Amniotic epithelial cell (primary cell): ENCODE data around the gene NUBP2.

Experiments
- DNase-seq: peaks from one replicate; pipeline ENCODE4 v3.0.0-alpha.2; 2010; ENCODE audit warnings: low read depth

Gene NUBP2

DNA sequence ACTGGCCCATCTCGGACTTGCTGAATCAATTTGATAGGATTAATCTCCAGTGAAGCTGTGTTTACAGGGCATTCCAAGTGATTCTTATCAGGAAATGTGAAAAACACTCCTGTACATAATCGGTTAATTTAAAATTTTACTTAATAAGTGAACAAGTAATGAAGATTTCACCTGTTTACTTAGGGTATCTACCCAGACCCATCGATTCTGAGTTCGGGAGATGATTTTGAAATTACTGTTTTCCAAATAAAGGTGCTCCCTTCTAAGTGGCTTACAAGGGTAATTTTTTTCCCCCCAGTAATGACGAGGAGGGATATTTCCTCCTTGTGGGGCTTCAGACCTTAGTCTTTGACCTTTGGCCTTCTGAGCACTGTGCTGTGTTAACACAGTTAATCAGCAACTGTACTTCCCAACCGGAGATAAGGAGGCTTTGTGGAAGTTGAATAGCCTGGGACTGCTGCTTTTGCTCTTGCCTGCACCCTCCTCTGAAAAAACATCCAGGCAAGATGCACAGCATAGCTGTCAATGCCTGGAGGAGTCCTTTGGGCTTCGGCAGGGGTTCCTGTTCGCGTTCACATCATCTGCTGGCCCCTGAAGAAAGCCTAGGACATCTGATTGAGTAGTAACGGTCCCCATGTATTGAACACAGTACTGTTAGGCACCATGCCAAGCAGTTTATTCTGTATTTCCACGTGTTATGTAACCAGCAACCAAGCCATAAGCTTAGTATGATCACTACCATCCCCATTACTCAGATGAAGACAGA, 46.1 kb downstream of the NUBP2 start:
- DNase-seq = no peak

GRCh38 chr16:1830213-1830612, 47.5 kb downstream of the NUBP2 start:
- DNase-seq = no peak

- DNase-seq = no peak
These were observed 48.7 kb downstream of the NUBP2 start for GRCh38 chr16:1831186-1832075.

- DNase-seq = no peak
These were observed 50.2 kb downstream of the NUBP2 start for GRCh38 chr16:1832838-1833454.

- DNase-seq = no peak
These were observed 51.3 kb downstream of the NUBP2 start for GRCh38 chr16:1834096-1834495.
